Upper lobe of left lung (tissue), 4 donors: ENCODE results near the gene SHKBP1.

Experiments used
- POLR2A ChIP-seq, 4 donors: fragments of 450-650 bp; IDR thresholded peaks; one replicate each; pipeline ENCODE4 v1.5.1; 2016 to 2017; ENCODE audit warnings: antibody characterized with exemption in 4 of 4, mild to moderate bottlenecking in 2 of 4
- POLR2AphosphoS5 ChIP-seq, 2 donors: sonication (generic); formaldehyde crosslinking; IDR thresholded peaks; one replicate each; pipeline ENCODE4 v1.5.1; 2017; ENCODE audit warnings: antibody characterized with exemption in 2 of 2
- TF ChIP-seq, protein P1 (sequence below), 6 experiments: fragments of 450-650 bp in 4 of 6; fragments of 200-600 bp in 2 of 6; sonication (generic) in 2 of 6; IDR thresholded peaks; one replicate each; pipeline ENCODE4 v1.5.1; 2016 to 2019; ENCODE audit warnings: antibody characterized with exemption in 6 of 6

DNA sequence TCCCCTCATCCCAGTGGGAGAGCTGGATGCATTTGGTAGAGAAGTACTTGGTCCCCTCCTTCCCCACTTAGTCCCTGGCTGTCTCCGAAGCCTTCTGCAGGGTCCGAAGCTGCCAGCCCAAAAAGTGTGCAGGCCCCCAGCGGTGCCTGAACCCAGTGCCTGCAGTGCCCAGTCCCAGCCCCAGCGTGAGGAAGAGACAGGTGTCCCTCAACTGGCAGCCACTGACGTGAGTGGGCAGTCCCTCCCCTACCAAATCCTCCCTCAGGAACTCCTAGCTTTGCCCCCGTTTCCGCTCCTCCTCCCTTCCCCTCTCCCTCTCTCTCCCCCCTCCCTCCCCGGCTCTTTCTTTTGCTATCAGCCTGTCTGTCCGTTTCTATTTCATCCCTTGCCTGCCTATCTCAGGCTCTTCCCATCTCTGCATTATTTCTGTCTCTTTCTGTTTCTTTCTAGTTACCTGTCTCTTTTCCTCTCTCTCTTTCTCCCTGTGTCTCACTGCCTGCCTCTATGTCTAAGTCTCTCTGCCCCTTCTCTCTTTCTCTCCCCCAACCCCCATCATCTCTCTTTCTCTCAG, 22.7 kb downstream of the SHKBP1 start:
- TF ChIP-seq, protein P1, sequence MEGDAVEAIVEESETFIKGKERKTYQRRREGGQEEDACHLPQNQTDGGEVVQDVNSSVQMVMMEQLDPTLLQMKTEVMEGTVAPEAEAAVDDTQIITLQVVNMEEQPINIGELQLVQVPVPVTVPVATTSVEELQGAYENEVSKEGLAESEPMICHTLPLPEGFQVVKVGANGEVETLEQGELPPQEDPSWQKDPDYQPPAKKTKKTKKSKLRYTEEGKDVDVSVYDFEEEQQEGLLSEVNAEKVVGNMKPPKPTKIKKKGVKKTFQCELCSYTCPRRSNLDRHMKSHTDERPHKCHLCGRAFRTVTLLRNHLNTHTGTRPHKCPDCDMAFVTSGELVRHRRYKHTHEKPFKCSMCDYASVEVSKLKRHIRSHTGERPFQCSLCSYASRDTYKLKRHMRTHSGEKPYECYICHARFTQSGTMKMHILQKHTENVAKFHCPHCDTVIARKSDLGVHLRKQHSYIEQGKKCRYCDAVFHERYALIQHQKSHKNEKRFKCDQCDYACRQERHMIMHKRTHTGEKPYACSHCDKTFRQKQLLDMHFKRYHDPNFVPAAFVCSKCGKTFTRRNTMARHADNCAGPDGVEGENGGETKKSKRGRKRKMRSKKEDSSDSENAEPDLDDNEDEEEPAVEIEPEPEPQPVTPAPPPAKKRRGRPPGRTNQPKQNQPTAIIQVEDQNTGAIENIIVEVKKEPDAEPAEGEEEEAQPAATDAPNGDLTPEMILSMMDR (IDR thresholded peaks at IDR 0.05): no peak
- no peak for TF ChIP-seq POLR2A (IDR thresholded peaks at IDR 0.05)
- no peak for TF ChIP-seq POLR2AphosphoS5 (IDR thresholded peaks at IDR 0.05)
